Spleen (tissue), 11 donors: ENCODE data around the gene RHOV. TPM values are rescaled to one million over a fixed set of nuclear protein-coding genes. Genes with fewer than 3 reads are reported as not detected.

Experiments used
- DNase-seq: peaks from one replicate; pipeline ENCODE4 v3.0.0-alpha.2; 2020
- H3K27ac ChIP-seq, 8 donors: fragments of 200-600 bp; sonication (generic) in 7 of 8; 1 replicate in 4 of 8; 2 replicates in 4 of 8; pipeline versions ENCODE4 v1.5.0 to v1.8.0; 2016 to 2021; ENCODE audit warnings: inconsistent platforms in 4 of 8, mild to moderate bottlenecking in 4 of 8, moderate library complexity in 1 of 8
- H3K27me3 ChIP-seq, 7 donors: fragments of 200-600 bp; sonication (generic) in 6 of 7; replicated peaks in 1 of 7; 1 replicate in 4 of 7; 2 replicates in 3 of 7; pipeline versions ENCODE4 v1.5.0 to v1.8.0; 2016 to 2021; ENCODE audit warnings: inconsistent platforms in 3 of 7, mild to moderate bottlenecking in 1 of 7
- H3K36me3 ChIP-seq, 6 donors: fragments of 200-600 bp; sonication (generic) in 5 of 6; 1 replicate in 4 of 6; 2 replicates in 2 of 6; pipeline versions ENCODE4 v1.5.0 to v1.8.0; 2016 to 2021; ENCODE audit warnings: inconsistent platforms in 2 of 6
- H3K4me1 ChIP-seq, 6 donors: fragments of 200-600 bp; sonication (generic) in 5 of 6; 1 replicate in 3 of 6; 2 replicates in 3 of 6; pipeline versions ENCODE4 v1.5.0 to v1.8.0; 2016 to 2021; ENCODE audit warnings: inconsistent platforms in 3 of 6
- H3K4me3 ChIP-seq, 8 donors: fragments of 200-600 bp; sonication (generic) in 7 of 8; 1 replicate in 4 of 8; 2 replicates in 4 of 8; pipeline versions ENCODE4 v1.5.0 to v1.8.0; 2016 to 2021; ENCODE audit warnings: inconsistent platforms in 4 of 8, mild to moderate bottlenecking in 4 of 8, moderate library complexity in 2 of 8
- H3K9me3 ChIP-seq, 8 donors: fragments of 200-600 bp; sonication (generic) in 7 of 8; 1 replicate in 4 of 8; 2 replicates in 4 of 8; pipeline versions ENCODE4 v1.5.0 to v1.8.0; 2016 to 2021; ENCODE audit warnings: inconsistent platforms in 4 of 8
- CTCF ChIP-seq, 11 experiments: fragments of 200-600 bp in 7 of 11; fragments of 450-650 bp in 4 of 11; sonication (generic) in 4 of 11; IDR thresholded peaks in 8 of 11; conservative IDR thresholded peaks in 3 of 11; 1 replicate in 7 of 11; 2 replicates in 4 of 11; pipeline versions ENCODE4 v1.4.0 to v1.8.0; 2016 to 2021; ENCODE audit warnings: antibody characterized with exemption in 11 of 11, inconsistent platforms in 4 of 11, mild to moderate bottlenecking in 1 of 11
- POLR2A ChIP-seq, 3 donors: fragments of 450-650 bp; IDR thresholded peaks; one replicate each; pipeline ENCODE4 v1.5.1; 2017; ENCODE audit warnings: antibody characterized with exemption in 3 of 3, mild to moderate bottlenecking in 1 of 3
- POLR2AphosphoS5 ChIP-seq, 3 donors: sonication (generic); formaldehyde crosslinking; IDR thresholded peaks; one replicate each; pipeline ENCODE4 v1.5.1; 2017; ENCODE audit warnings: antibody characterized with exemption in 3 of 3
- WGBS, 5 donors: extraction: QIAGEN DNeasy Blood & Tissue Kit in 3 of 5; methylation state at CpG; one replicate each; pipeline versions ENCODE4 v1.1.5 to v1.1.7; 2013 to 2018; 5-methylcytosine and 5-hydroxymethylcytosine counted together
- intact Hi-C: fragments of 100-400 bp; cut with DNase I; formaldehyde crosslinking; loops from one replicate; pipeline ENCODE4 v1.15.0; 2023; ENCODE audit warnings: low total_unique reads
- polyA plus RNA-seq, 3 donors: library from polyadenylated mRNA; stranded (reverse); fragments of 200-250 nt; gene quantifications; one replicate each; pipeline ENCODE4 v1.2.1, GENCODE V29; 2013
- total RNA-seq, 7 donors: library from RNA; depleted of rRNA in 3 of 7; stranded (reverse); fragments of >200 nt in 3 of 7; fragmentation: NEBNext Ultra II Directional in 4 of 7; extraction: Animal tissue kit (Norgen Biotek cat#: 25700) in 4 of 7; gene quantifications; one replicate each; pipeline versions ENCODE4 v1.1.0 to v1.2.1, GENCODE V29; 2016 to 2021
- donor health status: healthy with polysubstance abuse.
- donor health status: DM: no; HTN: no; CAD: no; lungs with moderate emphysema.
- donor health status: DM: no; HTN: no; CAD: no.
- donor health status: Bipolar disorder and iron deficiency.
- donor health status: healthy.
- donor health status: DM: no; HTN: no; CAD: no.
- donor health status: DM: yes; HTN: yes; CAD: no.

Gene RHOV
- total and polyA plus RNA-seq, 10 donors: 0.06 to 0.19 TPM; not detected in 8

DNA sequence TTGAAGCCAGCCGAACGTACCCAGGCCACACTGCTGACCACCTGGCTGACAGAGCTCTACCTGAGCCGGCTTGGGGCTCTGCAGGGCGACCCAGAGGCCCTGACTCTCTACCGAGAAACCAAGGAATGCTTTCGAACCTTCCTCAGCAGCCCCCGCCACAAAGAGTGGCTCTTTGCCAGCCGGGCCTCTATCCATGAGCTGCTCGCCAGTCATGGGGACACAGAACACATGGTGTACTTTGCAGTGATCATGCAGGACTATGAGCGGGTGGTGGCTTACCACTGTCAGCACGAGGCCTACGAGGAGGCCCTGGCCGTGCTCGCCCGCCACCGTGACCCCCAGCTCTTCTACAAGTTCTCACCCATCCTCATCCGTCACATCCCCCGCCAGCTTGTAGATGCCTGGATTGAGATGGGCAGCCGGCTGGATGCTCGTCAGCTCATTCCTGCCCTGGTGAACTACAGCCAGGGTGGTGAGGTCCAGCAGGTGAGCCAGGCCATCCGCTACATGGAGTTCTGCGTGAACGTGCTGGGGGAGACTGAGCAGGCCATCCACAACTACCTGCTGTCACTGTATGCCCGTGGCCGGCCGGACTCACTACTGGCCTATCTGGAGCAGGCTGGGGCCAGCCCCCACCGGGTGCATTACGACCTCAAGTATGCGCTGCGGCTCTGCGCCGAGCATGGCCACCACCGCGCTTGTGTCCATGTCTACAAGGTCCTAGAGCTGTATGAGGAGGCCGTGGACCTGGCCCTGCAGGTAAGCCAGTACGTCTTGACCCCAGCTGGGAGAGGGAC, 26.4 kb upstream of the RHOV start:
- peaks cover 27 to 88% (median 65%) of the 10 kb centered on the region in 6 donors for H3K4me1 ChIP-seq
- H3K4me3 ChIP-seq: no peak overlapping the region
- intact Hi-C loops: loop anchor here (5.0 to 10.0 kb wide), 2 partner anchors 122 to 214 kb away; partner anchors contain the start of gene INO80
- H3K27ac ChIP-seq: peak overlapping the region in 1 of 8 donors; percentile 11
- no peaks in the 10 kb centered on the region for H3K27me3 ChIP-seq
- WGBS, 5 donors: 91 to 95% (median 92%) methylated on average over 22 to 36 of the region's 36 CpGs
- H3K36me3 ChIP-seq: peaks cover 0 to 92% (median 57%) of the 10 kb centered on the region in 6 donors
- peak; percentile 76 for DNase-seq
- no peak for TF ChIP-seq POLR2A (IDR thresholded peaks at IDR 0.05)
- peak in 1 of 3 donors; percentile 45 for TF ChIP-seq POLR2AphosphoS5 (IDR thresholded peaks at IDR 0.05)
- no peaks in the 10 kb centered on the region for H3K9me3 ChIP-seq

DNA sequence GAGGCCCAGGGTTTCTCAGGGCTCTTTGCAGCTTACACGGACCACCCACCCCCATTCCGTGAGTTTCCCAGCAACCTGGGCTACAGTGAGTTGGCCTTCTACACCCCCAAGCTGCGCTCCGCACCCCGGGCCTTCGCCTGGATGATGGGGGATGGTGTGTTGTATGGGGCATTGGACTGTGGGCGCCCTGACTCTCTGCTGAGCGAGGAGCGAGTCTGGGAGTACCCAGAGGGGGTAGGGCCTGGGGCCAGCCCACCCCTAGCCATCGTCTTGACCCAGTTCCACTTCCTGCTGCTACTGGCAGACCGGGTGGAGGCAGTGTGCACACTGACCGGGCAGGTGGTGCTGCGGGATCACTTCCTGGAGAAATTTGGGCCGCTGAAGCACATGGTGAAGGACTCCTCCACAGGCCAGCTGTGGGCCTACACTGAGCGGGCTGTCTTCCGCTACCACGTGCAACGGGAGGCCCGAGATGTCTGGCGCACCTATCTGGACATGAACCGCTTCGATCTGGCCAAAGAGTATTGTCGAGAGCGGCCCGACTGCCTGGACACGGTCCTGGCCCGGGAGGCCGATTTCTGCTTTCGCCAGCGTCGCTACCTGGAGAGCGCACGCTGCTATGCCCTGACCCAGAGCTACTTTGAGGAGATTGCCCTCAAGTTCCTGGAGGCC, 25.6 kb upstream of the RHOV start:
- Histone ChIP-seq H3K4me1 (peaks cover 31 to 88% (median 65%) of the 10 kb centered on the region in 6 donors), H3K27me3 (no peaks in the 10 kb centered on the region), H3K36me3 (peaks cover 0 to 87% (median 57%) of the 10 kb centered on the region in 6 donors), H3K4me3 (no peak overlapping the region), H3K27ac (no peak overlapping the region), H3K9me3 (no peaks in the 10 kb centered on the region)
- 88 to 93% (median 89%) methylated on average over 11 to 33 of the region's 33 CpGs for WGBS, 5 donors
- no peak for TF ChIP-seq POLR2AphosphoS5 (IDR thresholded peaks at IDR 0.05)
- no peak for TF ChIP-seq POLR2A (IDR thresholded peaks at IDR 0.05)
- TF ChIP-seq CTCF (IDR thresholded peaks at IDR 0.05 in 8 of 11, conservative IDR thresholded peaks at IDR 0.05 in 3 of 11): no peak
- peak; percentile 74 for DNase-seq
- intact Hi-C loops: loop anchor here (5.0 to 10.0 kb wide), 4 partner anchors 123 to 283 kb away; partner anchors contain the start of genes INO80 and RAD51

DNA sequence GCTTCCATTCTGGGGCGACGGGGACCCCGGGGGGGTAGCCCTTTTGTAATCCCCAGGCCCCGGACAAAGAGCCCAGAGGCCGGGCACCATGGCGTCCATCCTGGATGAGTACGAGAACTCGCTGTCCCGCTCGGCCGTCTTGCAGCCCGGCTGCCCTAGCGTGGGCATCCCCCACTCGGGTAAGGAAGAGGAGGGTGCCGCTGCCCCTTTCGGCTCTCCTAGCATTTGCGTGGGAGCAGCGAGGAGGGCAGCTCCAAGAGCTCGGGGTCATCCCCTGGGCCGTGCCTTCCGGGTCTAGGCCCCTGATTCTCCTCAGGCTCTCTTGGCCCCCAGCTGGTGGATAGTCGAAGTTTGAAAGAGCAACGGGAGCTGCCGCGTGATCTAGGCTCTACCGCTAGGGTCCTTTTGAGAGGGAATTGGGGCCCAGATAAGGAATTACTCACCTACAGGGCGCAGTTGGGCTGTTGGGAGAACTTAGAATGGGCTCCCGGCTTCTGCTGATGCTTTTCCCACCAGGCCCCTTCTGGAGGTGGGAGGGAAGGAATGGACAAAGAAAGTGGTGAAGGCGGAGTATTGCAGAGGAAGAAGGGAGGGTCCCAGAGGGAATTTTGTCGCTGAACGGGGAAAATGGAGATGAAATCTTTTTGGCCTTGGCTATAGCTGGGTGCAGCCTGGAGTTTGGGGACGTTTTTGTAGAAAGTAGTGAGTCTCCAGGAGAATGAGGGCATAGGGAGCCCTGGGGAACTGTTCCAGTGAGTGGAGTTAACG, 20.8 kb upstream of the RHOV start:
- TF ChIP-seq POLR2AphosphoS5 (IDR thresholded peaks at IDR 0.05) (no peak), CTCF (IDR thresholded peaks at IDR 0.05 in 8 of 11, conservative IDR thresholded peaks at IDR 0.05 in 3 of 11) (peak in 8 of 11 experiments; percentile 14 to 52 (median 30)), POLR2A (IDR thresholded peaks at IDR 0.05) (no peak)
- H3K4me3 ChIP-seq: peak overlapping the region; percentile 84 to 98 (median 88)
- peak overlapping the region; percentile 58 to 92 (median 90) for H3K27ac ChIP-seq
- peaks cover 0 to 43% (median 33%) of the 10 kb centered on the region in 6 donors for H3K36me3 ChIP-seq
- H3K4me1 ChIP-seq: peaks cover 11 to 69% (median 45%) of the 10 kb centered on the region in 6 donors
- intact Hi-C loops: loop anchor here (5.0 kb wide), 3 partner anchors 198 to 287 kb away; partner anchors contain the start of gene RAD51
- 2 to 6% (median 2%) methylated on average over 14 to 33 of the region's 33 CpGs for WGBS, 5 donors
- H3K9me3 ChIP-seq: no peaks in the 10 kb centered on the region
- peak; percentile 93 for DNase-seq
- no peaks in the 10 kb centered on the region for H3K27me3 ChIP-seq
